COLO668 (cell line): ENCODE data around the gene NHLH1.
"Not testable (repeated sequence)": the region's sequence is repeated elsewhere in the genome, so short reads cannot be mapped to it uniquely, and the experiment has no call there.

Experiments used
- DNase-seq: peaks from one replicate; lab custom pipeline; 2025; ENCODE audit not compliant: unreplicated experiment; lab: John Stamatoyannopoulos, UW

Gene NHLH1

DNA sequence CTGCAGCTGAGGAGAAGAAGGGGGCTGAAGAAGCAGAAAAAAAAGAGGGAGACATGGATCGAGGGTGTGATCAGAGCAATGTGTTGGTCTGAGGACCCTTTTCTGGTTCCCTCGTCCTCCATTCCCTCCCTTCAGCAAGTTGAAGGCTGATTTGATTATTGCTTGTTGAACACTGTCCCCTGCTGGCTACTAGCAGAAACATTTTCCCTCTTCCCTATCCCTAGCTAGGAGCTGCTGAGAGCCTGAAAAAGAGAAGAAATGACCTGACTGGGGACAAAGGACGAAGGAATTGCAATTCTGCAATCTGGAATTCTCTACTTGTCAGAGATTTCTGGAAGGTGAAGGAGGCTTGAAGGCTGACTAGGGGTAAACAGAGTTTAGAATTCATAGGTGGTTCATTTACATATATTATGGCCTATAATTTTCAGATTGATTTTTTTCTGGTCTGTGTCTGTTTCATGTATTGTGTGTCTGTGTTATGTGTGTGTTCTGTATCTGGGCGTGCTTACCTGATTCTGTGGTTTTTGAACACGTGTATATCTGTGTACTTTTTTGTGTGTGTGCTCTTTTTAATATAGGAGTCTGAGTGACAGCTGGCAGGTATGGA is 9.8 kb downstream of the NHLH1 start:
- peak; percentile 41 for DNase-seq

DNA sequence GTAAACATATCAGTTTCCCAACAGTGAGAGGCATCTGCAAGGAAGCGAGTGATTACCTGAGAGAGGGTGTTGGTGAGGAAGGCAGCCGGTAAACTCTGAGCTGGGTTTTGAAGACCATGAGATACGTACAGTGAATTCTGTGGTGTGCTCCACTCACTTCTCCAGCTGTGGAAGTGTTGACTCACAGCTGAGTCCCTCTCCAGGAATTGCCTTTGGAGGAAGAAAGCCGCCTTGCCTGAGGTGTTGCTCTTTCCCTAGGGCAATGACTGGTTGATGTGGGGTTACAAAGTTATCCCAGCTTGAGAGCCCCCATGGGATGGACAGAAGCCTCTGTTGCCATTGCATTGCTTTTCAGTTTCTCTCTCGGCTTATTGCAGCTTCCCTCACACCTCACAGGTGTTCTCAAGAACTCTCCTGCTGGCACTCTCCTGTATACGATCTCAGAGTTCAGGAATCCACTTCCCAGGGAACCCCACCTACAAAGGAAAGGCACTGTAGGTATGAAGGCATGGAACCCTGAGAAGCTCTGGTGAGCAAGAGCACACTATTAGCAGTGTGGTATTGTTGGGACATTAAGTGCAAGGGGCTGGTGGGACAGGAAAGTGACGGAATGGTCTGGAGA is 10.8 kb downstream of the NHLH1 start:
- no peak for DNase-seq

DNA sequence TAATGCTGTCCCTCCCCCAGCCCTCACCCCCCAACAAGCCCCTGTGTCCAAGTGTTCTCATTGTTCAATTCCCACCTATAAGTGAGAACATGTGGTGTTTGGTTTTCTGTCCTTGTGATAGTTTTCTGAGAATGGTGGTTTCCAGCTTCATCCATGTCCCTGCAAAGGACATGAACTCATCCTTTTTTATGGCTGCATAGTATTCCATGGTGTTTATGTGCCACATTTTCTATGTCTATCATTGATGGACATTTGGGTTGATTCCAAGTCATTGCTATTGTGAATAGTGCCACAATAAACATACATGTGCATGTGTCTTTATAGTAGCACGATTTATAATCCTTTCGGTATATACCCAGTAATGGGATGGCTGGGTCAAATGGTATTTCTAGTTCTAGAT is 17.9 kb downstream of the NHLH1 start:
- not testable (repeated sequence) for DNase-seq

DNA sequence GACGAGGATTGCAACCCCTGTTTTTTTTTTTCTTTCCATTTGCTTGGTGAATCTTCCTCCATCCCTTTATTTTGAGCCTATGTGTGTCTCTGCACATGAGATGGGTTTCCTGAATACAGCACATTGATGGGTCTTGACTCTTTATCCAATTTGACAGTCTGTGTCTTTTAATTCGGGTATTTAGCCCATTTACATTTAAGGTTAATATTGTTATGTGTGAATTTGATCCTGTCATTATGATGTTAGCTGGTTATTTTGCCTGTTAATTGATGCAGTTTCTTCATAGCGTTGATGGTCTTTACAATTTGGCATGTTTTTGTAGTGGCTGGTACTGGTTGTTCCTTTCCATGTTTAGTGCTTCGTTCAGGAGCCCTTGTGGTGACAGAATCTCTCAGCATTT is 21.5 kb downstream of the NHLH1 start:
- DNase-seq, result not testable (repeated sequence)

DNA sequence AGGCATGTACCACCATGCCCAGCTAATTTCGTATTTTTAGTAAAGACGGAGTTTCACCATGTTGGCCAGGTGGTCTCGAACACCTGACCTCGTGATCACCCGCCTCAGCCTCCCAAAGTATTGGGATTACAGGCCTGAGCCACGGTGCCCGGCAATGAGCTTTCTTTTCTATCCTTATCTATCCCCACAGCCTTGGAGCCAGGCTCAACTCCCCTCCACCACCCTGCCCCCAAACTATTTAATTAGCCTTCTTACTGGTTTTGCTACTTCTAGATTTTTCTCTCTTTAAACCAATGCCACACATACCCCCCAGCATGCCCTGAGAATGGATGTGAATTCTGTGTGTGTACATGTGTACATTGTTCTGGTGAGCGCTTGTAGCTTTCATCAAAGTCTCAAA is 27.8 kb downstream of the NHLH1 start:
- no peak for DNase-seq

DNA sequence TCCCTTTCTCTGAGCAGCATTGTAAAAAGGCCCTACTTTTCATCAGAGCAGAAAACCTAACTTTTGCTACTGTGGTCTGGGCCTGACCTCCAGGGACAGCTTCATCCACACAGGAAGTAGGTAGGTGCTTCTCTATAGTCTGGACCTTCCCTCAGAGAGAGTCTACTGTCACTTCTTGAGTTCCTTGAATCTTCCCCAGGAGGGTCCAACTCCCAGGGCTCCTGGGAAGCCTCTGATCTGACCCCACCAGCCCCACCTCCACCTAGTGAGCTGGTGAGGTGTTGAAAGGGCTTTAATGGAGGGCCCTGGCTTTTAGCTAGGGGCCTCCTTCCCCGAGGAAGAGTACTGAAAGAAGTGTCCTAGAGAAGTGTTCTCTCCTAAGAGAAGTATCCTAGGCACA is 30.8 kb downstream of the NHLH1 start:
- no peak for DNase-seq

DNA sequence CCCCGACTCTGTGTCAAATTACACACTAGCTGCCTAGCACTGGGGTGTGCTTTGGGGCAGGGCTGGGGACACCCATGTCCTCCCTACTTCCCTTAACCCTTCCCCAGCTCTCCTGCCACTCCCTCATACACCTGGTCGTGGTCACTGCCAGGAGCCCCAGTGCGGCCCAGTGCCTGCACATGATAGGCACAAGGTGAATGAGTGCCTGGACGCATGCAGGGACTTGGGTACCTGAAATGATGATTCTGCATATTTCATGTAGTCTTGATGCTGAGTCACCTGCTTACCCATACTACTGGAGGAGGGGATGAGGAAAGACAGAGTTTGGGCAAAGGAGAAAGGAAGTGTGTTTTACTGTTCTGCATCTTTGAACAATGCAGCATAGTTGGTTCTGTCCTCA is 32.0 kb downstream of the NHLH1 start:
- DNase-seq, result no peak

DNA sequence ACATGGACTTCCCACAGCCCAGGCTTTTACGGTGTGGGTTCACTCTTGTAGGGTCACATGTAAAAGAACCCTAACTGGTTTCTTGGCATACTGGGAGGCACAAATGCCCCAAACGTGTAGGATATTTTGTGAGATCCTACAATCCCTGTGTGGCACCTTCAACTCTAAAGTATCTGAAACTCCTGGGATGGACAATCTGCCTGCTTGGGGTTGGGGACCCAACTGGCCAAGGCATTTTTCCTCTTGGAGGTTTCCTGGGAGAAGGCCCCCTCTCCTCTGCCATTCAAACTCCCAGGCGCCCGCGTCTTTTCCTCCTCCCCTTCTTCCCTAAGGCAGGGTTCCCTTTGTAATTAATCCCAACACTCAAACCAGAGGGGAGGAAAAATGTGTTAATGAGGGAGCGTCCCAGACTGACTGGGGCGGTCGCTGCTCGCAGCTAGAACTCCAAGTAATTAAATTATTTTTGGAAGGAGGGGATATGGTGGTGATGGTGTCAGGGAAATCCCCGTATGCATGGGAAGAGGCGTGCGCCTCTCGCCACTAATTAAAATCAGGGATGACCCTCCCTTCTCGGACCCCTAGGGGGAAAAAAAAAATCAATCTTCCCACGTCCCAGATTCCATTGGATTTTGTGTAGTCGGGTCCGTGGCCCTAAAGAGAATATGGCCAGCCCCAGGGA is 32.8 kb downstream of the NHLH1 start:
- no peak for DNase-seq

DNA sequence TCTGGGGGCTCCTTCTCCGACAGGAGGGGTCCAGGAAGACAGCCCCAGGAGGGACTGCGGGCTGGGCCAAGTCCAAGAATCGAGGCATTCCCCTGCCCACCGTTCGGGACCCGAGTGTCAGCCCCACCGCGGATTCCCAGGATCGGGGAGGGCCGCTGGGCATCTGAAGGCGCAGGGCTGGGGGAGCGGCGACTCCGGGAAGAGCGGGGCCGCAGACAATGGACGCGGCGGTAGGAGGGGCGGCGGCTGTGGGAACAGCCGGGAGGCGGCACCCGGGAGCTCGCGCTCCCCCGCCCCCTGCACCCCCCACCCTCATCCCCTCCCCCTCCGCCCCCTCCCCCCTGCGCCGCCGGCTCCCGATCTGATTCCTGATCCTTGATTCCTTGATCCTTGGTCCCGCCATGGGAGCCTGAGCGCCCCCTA is 33.4 kb downstream of the NHLH1 start, which contains the start of gene VANGL2:
TSS of gene VANGL2 (plus strand) at position 342 of the 423 bp plus-strand sequence. CDS start 15,274 bp downstream, outside the sequence.
- peak; percentile 36 for DNase-seq

DNA sequence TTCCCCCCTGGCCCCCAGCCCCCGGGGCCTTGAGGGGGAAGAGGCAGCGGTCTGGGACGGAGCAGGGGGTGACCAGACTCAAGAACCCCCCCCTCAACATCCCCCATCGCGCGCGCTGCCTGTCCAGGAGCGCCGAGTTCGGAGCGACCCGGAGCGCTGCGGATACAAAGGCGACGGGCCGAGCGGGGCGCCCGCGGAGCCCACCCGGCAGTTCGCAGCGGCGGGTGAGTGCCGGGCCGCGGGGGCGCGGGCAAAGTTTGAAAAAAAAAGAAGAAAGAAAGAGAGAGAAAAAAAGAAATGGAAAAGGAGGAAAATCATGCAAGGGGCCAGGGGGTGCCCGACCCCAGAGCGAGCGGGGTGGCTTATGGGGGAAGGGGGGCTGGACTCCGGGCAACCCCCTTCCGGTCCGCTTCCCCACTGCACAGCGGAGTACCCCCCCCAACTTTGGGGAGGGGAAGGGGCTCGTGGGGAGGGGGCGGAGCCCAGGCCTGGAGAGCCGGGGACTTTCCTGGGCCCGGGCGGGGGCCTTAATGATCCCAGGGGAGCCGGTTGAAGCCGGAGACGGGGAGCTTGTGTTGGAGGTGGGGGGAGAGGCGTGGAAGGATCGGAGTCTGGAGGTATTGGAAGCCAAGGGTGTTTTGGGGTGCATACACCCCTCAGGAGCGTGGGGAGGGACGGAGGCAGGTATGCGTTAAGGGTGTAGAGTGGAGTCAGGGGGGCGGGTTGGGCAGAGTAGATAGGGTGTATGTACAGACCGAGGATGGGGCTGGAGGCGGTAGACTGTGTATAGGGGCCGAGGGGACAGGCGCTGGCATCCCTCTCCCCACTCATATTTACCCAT is 34.0 kb downstream of the NHLH1 start:
- DNase-seq, result no peak

DNA sequence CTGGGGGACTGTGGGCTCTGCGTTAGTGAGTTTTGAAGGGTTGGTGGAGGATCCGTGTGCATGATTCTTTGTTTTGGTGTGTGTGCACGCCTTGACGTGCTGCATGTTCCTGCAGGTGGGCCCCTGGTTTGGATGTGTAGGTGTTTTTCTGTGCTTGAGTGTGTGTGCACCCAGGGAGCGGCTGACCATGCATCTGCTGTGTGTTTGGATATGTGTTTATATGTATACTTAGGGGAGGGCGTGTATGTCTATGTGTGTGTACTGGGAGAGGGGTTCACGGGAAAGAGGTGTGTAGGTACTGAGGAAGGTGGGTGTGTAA is 34.6 kb downstream of the NHLH1 start:
- DNase-seq, result no peak

DNA sequence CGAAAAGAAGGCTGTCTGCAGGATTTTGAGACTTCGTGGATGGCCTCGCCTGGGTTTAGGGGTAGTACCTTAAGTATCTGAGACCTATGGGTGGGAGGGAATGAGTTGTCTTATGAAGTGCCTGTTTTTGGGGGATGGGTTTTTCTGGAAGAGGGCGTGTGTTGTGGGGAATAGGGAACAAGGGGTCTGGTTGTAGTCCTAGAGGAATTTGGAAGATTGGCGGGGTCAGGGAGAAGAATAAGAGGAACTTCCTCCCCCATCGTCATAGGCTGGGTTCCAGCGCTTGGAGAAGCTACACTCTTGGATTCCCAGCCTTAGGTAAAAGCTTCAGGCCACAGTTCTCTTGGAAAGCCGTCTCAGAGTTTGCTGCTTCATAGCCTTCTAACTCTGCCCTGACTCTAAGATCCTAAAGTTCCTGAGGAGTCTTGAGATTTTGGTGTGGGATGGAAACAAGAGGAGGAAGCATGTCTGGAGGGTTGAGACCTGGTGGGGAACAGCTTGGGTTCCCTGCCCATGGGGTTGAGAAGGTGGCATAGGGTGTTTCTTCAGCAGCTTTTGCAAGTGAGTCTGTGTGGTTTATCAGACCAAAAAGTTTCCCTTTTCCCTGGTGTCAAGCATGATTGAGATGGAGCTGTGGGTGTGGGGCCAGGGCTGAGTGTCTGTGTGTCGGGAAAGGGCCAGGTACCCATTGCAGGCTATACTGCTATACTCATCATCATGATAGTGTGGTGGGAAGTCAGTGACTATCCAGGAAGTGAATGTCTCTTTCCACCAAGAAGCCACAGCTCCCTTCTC is 35.3 kb downstream of the NHLH1 start:
- no peak for DNase-seq

DNA sequence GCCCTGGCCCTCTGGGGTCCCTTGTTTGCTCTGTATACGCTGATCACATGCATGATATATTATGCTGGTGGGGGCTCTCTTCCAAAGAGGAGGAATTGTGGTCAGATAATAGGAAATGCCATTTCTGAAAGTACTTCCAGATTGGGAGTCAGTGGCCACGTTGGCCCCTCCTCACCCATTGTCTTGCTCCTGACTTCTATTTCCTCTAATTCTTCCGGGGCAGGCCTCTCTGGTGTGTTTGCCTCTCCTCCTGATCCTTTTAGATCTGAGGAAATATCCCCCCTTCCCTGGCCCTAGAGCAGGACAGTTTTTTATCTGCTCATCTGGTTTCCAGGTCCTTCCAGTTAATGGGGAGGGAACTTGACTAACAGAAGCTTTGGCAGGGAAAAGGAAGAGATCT is 36.4 kb downstream of the NHLH1 start:
- DNase-seq, result no peak

DNA sequence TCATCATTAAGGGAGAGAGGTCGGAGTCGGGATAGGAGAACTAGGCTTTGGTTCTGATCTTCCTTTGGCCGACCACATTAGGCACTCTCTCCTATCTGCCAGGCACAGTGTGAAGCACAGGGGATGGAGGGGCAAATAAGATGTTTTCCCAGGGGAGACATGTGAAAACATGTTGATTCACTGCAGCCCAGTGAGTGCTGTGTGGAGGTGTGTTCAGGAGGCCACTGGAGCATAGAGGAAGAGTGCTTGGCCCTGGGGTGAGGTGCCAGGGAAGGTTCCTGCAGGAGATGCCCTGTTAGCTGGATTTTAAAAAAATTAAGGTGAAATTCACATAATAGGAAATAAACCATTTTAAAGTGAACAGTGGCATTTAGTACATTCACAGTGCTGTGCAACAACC is 37.2 kb downstream of the NHLH1 start:
- DNase-seq, result no peak

DNA sequence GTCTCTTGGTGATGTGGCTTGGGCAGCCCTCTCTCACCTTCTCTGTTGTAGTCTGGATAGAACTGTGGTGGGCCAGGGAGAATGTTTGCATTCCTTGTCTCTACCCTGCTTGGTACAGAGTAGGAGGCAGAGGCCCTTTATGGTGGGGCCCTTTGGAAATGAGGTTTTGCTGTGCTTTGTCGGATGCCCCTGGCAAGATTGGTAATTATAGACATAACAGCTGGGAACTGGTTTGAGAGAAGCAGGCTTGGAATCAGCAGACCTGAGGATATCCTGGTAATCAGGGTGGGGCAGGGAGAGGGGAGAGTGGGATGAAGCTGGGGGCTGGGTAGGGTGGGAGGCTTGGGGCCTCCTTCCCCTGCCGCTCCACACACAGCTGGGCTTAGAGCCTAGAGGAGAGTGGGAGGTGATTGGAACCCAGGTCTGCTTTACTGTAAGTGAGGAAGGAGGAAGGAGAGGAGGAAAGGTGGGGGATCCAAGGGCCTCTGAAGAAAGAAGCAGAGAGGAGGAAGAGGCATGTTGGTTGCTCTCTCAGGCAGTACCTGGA is 38.5 kb downstream of the NHLH1 start:
- no peak for DNase-seq

DNA sequence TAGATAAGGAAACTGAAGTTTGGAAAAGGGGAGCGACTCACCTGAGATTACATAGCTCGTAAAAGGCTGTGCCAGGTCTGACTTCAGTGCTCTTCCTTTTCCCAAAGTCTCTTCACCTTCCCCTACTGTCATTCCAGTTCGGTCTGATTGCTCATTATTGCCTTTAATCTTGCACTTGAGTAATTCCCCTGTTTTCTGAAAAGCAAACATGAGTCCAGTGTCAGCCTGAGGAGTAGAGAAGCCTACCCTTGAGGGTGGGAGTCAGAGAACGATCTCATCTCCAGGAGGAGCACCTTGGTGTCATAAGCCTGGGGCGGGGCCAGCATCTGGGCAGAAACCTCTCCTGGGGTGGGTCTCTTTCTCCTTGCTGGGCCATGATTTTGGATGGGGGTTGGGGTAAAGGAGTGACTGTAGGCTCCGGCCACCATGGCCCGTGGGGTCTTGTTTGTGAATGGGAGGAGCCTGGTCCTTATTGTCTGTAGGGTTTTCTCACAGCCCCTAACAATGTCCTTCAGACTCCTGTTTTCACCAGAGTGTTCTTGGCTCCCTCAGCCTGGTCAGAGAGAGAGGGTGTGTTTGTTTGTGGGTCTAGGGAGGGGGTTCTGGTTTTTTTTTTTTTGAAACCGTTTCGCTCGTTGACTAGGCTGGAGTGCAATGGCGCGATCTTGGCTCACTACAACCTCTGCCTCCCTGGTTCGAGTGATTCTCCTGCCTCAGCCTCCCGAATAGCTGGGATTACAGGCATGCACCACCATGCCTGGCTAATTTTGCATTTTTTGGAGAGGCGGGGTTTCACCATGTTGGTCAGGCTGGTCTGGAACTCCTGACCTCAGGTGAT is 39.5 kb downstream of the NHLH1 start:
- DNase-seq, result no peak

DNA sequence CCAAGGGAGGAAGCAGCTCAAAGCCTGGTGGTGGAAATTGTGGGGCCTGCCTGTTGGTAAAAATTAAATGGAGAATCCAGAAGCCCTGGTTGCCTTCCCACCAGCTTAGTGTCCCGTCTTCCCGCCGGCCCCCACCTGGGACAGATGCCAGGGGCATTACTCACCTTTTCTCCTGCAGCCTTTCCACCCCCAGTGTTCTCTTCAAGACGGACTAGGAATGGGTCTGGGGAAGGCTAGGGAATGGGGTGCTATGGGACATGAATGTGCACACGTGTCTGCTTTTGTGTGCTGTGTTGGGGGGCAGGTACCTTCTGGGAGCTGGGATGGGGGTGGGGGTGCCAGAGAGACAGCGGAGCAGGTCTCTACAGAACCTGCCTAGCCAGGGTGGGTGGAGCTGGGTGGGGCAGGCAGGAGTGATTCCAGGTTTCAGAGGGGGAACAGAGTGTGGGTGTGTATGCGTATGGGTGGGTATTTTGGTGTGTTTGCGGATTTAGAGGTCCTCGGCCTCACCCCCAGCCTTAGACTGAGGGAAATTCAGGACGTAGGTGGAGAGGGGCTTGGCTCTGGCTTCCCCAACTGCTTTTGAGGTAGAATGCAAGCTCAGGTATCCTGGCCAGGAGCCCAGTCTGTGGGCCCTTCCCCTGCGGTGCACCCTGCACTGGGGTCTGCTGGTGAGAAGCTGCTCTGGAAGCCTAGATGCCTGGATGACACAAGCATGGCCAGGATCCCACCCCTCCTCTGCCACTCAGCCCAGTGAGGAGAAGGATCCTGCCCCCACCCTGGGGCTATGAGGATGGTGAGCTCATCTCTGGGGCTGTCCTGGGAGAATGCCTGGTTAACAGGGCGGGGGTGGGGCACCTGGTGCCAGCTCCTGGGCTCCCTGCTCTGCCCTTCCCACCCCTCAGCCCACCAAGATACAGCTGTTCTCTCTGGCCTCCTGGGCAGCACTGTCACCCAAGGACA is 41.2 kb downstream of the NHLH1 start:
- no peak for DNase-seq

DNA sequence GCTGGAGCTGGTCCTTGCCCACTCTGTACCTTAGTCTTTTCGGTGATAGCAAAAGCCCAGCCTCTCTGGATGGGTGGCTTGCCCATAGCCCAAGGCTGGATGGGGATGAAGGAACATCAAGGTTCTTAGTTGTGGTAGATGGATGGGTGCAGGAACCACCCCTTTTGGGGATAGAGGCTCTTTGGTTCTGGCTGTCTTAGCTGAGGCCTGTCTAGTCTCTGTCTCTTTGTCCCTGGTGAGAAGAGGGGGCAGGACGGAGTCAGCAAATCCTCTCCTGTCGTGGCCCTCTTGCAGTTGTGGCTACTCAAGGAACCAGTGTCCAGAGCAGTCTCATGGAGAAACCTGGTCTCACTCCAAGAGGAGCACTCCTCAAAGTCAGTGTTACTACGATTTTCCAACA is 42.0 kb downstream of the NHLH1 start:
- DNase-seq, result no peak

DNA sequence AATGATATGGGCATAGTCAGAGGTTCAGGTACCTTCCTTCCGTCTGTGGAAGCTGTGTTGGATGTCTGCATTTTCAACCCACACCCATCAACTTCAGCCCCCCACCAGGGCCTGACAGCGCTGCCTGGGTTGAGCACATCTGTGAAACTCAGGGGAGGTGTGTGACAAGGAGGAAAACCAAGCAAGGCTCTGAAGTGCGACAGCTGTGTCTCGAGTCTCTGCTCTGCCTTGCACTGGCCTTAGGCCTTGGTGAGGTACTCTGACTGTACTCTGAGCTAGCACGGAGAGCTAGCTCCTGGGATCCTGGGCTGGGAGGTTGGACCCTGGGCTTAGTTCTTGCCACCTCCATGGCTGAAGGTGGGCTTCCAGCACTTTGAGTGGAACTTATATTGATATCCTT is 42.6 kb downstream of the NHLH1 start:
- DNase-seq, result no peak
